Glomerular visceral epithelial cell (primary cell): ENCODE measurements around the gene SERPIND1.

Experiments
- DNase-seq: peaks from one replicate; pipeline ENCODE4 v3.0.0-alpha.2; 2016; ENCODE audit errors: extremely low spot score

SERPIND1 gene

GRCh38 chr22:20771918-20772625 is 1.8 kb upstream of the SERPIND1 start:
- DNase-seq, result no peak

GRCh38 chr22:20774882-20775281 is 969 bp downstream of the SERPIND1 start:
- no peak for DNase-seq

- DNase-seq, result no peak
These were observed 1.5 kb downstream of the SERPIND1 start for GRCh38 chr22:20775342-20775895.

GRCh38 chr22:20776624-20777405 is 2.9 kb downstream of the SERPIND1 start:
- DNase-seq, result no peak

GRCh38 chr22:20777420-20778177 is 3.7 kb downstream of the SERPIND1 start:
- DNase-seq, result peak; percentile 3

GRCh38 chr22:20779014-20779817 is 5.3 kb downstream of the SERPIND1 start:
- no peak for DNase-seq

GRCh38 chr22:20779818-20780158 is 5.9 kb downstream of the SERPIND1 start:
- no peak for DNase-seq

GRCh38 chr22:20781272-20781990 is 7.5 kb downstream of the SERPIND1 start:
- no peak for DNase-seq

GRCh38 chr22:20782083-20782482 is 8.2 kb downstream of the SERPIND1 start:
- DNase-seq, result no peak

GRCh38 chr22:20782596-20783299 is 8.8 kb downstream of the SERPIND1 start:
- DNase-seq, result no peak

GRCh38 chr22:20783300-20783673 is 9.4 kb downstream of the SERPIND1 start:
- DNase-seq, result no peak

- peak; percentile 48 for DNase-seq
These were observed 10.2 kb downstream of the SERPIND1 start for GRCh38 chr22:20783844-20784723.

GRCh38 chr22:20785415-20785814 is 11.5 kb downstream of the SERPIND1 start:
- DNase-seq, result no peak

- DNase-seq, result no peak
These were observed 12.1 kb downstream of the SERPIND1 start for GRCh38 chr22:20786048-20786447.

GRCh38 chr22:20786536-20786979 is 12.6 kb downstream of the SERPIND1 start:
- DNase-seq, result no peak

GRCh38 chr22:20787223-20787622 is 13.3 kb downstream of the SERPIND1 start:
- no peak for DNase-seq

- no peak for DNase-seq
These were observed 14.1 kb downstream of the SERPIND1 start for GRCh38 chr22:20787746-20788626.
